Lower leg skin (tissue), 3 donors: Measurements from ENCODE around the gene IQCH.

ENCODE experiments used
- POLR2A ChIP-seq, 2 donors: fragments of 450-650 bp; IDR thresholded peaks; one replicate each; pipeline ENCODE4 v1.6.1; 2016 to 2017; ENCODE audit warnings: antibody characterized with exemption in 2 of 2, mild to moderate bottlenecking in 1 of 2, moderate library complexity in 1 of 2
- TF ChIP-seq, protein P1 (sequence below), 3 donors: fragments of 450-650 bp; IDR thresholded peaks; one replicate each; pipeline ENCODE4 v1.5.1; 2016; ENCODE audit warnings: antibody characterized with exemption in 3 of 3, mild to moderate bottlenecking in 3 of 3, moderate library complexity in 2 of 3

DNA sequence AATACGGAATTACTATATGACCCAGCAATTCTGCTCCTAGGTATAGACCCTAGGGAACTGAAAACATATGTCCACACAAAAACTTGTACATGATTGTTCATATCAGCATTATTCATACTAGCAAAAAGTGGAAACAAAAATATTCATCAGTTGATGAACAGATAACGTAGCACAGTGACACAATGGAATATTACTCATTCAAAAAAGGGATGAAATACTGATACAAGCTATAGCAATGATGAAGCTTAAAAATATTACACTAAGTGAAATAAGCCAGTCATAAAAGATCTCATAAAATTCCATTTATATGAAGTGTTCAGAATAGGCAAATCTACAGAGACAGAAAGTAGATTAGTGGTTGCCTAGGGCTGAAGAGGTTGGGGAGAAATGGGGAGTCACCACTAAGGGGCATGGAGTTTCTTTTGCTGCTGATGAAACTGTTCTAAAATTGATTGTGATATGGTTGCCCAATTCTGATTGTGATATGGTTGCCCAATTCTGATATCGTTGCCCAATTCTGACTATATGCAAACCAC is 276.9 kb downstream of the IQCH start:
- TF ChIP-seq, protein P1, sequence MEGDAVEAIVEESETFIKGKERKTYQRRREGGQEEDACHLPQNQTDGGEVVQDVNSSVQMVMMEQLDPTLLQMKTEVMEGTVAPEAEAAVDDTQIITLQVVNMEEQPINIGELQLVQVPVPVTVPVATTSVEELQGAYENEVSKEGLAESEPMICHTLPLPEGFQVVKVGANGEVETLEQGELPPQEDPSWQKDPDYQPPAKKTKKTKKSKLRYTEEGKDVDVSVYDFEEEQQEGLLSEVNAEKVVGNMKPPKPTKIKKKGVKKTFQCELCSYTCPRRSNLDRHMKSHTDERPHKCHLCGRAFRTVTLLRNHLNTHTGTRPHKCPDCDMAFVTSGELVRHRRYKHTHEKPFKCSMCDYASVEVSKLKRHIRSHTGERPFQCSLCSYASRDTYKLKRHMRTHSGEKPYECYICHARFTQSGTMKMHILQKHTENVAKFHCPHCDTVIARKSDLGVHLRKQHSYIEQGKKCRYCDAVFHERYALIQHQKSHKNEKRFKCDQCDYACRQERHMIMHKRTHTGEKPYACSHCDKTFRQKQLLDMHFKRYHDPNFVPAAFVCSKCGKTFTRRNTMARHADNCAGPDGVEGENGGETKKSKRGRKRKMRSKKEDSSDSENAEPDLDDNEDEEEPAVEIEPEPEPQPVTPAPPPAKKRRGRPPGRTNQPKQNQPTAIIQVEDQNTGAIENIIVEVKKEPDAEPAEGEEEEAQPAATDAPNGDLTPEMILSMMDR (IDR thresholded peaks at IDR 0.05), result no peak
- no peak for TF ChIP-seq POLR2A (IDR thresholded peaks at IDR 0.05)
